Measurements from ENCODE around the gene IL18R1. TPM values are rescaled to one million over a fixed set of nuclear protein-coding genes. Genes with fewer than 3 reads are reported as not detected.

Gene IL18R1
- total RNA-seq, 2 donors from 2014 or later = 1.9 to 5.0 TPM

DNA sequence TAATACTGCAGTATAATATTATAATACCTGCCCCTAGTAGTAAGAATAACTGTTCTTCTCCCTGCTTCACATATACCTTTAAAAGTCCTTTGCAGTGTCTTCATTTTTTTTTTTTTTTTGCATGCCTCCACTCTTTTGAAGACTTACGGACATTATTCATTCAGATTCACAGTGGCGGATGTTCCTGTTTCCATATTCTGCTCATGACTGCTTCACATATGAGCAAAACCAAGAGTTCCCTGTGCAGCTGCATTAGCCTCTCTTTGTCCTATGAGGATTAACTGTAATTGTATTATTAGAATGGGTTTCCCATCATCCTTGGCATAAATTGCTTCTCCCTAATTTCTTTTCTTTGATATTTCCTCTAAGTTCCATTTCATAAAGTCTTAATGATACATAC is 80.1 kb downstream of the IL18R1 start:
- no peak overlapping the region for H3K27ac ChIP-seq
- no peaks in the 10 kb centered on the region for H3K9me3 ChIP-seq
- no peaks in the 10 kb centered on the region for H3K27me3 ChIP-seq
- H3K4me3 ChIP-seq = no peak overlapping the region
- no peak for DNase-seq (ENCODE audit: low spot score)
- TF ChIP-seq, protein P1, sequence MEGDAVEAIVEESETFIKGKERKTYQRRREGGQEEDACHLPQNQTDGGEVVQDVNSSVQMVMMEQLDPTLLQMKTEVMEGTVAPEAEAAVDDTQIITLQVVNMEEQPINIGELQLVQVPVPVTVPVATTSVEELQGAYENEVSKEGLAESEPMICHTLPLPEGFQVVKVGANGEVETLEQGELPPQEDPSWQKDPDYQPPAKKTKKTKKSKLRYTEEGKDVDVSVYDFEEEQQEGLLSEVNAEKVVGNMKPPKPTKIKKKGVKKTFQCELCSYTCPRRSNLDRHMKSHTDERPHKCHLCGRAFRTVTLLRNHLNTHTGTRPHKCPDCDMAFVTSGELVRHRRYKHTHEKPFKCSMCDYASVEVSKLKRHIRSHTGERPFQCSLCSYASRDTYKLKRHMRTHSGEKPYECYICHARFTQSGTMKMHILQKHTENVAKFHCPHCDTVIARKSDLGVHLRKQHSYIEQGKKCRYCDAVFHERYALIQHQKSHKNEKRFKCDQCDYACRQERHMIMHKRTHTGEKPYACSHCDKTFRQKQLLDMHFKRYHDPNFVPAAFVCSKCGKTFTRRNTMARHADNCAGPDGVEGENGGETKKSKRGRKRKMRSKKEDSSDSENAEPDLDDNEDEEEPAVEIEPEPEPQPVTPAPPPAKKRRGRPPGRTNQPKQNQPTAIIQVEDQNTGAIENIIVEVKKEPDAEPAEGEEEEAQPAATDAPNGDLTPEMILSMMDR (IDR thresholded peaks at IDR 0.05) = no peak
- no peaks in the 10 kb centered on the region for H3K36me3 ChIP-seq
- no peaks in the 10 kb centered on the region for H3K4me1 ChIP-seq

DNA sequence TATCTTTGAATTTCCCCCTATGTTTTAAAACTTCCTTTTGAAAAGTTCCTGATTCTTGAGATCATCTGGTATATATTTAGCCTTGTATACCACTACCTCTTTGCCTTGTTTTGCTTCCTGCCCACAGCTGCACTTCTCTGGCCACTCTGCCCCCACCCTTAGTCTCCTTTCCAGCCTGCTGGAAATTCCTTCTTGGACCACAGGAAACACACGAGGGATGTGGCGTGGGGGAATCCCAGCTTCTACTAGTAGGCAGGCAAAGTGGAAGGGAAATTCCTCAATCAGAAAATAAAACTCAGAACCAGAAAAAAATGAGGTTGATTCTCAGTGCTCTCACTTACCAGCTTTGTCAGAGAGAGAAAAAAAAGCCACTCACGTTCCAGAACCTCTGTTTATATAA is 80.7 kb downstream of the IL18R1 start:
- no peaks in the 10 kb centered on the region for H3K36me3 ChIP-seq
- TF ChIP-seq, protein P1 (IDR thresholded peaks at IDR 0.05) = no peak
- DNase-seq (ENCODE audit: low spot score) = no peak
- no peak overlapping the region for H3K4me3 ChIP-seq
- H3K4me1 ChIP-seq = no peaks in the 10 kb centered on the region
- H3K9me3 ChIP-seq = no peaks in the 10 kb centered on the region
- H3K27me3 ChIP-seq = no peaks in the 10 kb centered on the region
- no peak overlapping the region for H3K27ac ChIP-seq

DNA sequence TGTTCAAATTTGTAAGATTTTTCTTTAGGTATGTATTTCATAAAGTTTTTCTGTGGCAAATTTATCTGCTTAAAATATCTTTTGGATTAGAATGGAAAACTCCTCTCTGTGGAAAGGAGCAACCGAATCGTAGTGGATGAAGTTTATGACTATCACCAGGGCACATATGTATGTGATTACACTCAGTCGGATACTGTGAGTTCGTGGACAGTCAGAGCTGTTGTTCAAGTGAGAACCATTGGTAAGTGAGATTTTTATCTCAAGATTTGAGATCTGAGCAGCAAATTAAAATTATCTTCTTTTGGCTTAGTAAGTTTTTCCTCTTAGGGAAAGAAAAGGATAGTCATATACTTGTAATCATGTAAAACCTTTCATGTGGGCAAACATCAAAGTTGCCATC is 81.5 kb downstream of the IL18R1 start:
- Histone ChIP-seq H3K9me3 (no peaks in the 10 kb centered on the region), H3K27ac (no peak overlapping the region), H3K36me3 (no peaks in the 10 kb centered on the region), H3K27me3 (no peaks in the 10 kb centered on the region), H3K4me1 (no peaks in the 10 kb centered on the region), H3K4me3 (no peak overlapping the region)
- TF ChIP-seq, protein P1 (IDR thresholded peaks at IDR 0.05) = no peak
- DNase-seq (ENCODE audit: low spot score) = no peak

DNA sequence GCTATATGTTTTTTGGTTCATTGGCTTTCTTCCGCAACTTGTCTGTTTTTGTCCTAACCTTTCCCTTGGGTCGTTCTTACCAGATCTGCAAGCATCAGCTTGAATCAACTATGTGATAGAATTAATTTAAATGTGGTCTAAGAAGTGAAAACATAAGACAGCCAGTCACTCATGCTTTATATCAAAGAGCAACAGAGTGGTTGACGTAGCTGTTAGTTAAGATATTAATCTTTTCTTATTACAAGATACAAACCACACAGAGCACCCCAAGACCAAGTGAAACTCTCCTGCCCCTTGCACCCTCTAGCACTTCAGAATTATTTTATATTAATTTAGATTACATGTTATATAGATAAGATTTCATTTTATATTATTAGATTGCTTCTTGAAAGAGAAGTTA is 82.5 kb downstream of the IL18R1 start:
- H3K27ac ChIP-seq = no peak overlapping the region
- no peaks in the 10 kb centered on the region for H3K36me3 ChIP-seq
- H3K9me3 ChIP-seq = no peaks in the 10 kb centered on the region
- no peak overlapping the region for H3K4me3 ChIP-seq
- TF ChIP-seq, protein P1 (IDR thresholded peaks at IDR 0.05) = no peak
- H3K4me1 ChIP-seq = no peaks in the 10 kb centered on the region
- H3K27me3 ChIP-seq = no peaks in the 10 kb centered on the region
- no peak for DNase-seq (ENCODE audit: low spot score)

DNA sequence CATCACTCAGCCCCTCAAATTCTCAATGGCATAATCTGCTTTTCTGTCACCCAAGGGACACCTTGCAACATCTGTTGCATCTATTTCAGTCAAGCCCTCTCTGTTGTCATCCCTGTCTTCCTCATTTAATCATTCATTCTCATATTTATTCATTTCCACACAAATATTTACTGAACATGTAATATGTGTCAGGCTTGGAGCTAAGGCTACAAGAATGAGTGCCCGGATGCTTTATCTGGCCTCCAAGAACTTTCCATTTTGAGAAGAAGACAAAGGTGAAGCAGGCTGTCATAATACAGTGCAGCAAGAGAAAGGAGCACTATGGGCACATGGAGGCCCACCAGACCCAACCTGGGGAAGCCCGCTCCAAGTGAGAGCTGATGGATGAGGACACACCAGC is 83.0 kb downstream of the IL18R1 start:
- Histone ChIP-seq H3K4me3 (no peak overlapping the region), H3K4me1 (no peaks in the 10 kb centered on the region), H3K9me3 (no peaks in the 10 kb centered on the region), H3K27ac (no peak overlapping the region), H3K27me3 (no peaks in the 10 kb centered on the region), H3K36me3 (no peaks in the 10 kb centered on the region)
- no peak for DNase-seq (ENCODE audit: low spot score)
- TF ChIP-seq, protein P1 (IDR thresholded peaks at IDR 0.05) = no peak

DNA sequence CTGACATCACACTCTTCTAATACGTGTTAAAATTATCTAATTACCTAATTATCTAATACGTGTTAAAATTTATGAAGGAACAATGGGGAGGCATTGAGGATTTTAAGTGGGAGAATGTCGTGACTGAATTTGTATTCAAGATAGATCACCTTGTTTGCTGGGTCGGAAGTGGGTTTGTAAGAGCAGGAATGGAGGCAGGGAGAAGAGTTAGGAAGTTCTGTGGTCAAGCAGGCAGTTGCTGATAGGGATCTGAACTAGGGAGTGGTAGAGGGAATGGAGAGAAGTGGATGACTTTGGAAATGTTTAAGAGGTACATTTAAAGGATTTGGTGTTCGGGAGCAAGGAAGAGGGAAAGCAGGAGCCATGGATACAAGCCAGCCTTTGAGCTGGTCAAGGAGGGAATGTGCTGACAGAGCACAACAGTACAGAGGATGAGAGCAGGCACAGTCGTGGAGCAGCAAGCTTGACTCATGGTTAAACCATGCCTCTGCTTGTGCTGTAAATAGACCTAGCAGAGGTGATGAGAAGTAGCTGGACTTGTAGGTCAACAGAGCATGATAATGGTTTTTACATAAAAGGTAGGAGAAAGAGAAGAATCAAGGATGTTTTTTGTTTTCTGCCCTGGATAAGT is 83.6 kb downstream of the IL18R1 start:
- Histone ChIP-seq H3K4me3 (no peak overlapping the region), H3K36me3 (no peaks in the 10 kb centered on the region), H3K9me3 (no peaks in the 10 kb centered on the region), H3K27me3 (no peaks in the 10 kb centered on the region), H3K4me1 (no peaks in the 10 kb centered on the region), H3K27ac (no peak overlapping the region)
- no peak for DNase-seq (ENCODE audit: low spot score)
- TF ChIP-seq, protein P1 (IDR thresholded peaks at IDR 0.05) = no peak
